ENCODE results near the gene NAPSA.

The NAPSA gene

GRCh38 chr19:50315773-50316448, 49.5 kb downstream of the NAPSA start:
- no peak for DNase-seq (ENCODE audit: low read depth, low spot score)

- no peak for DNase-seq (ENCODE audit: low read depth, low spot score)
These were observed 50.4 kb downstream of the NAPSA start for GRCh38 chr19:50314724-50315708.

GRCh38 chr19:50313812-50314536, 51.5 kb downstream of the NAPSA start:
- DNase-seq (ENCODE audit: low read depth, low spot score): no peak

- DNase-seq (ENCODE audit: low read depth, low spot score): no peak
These were observed 52.2 kb downstream of the NAPSA start for GRCh38 chr19:50312967-50313811.

- no peak for DNase-seq (ENCODE audit: low read depth, low spot score)
These were observed 53.5 kb downstream of the NAPSA start for GRCh38 chr19:50311723-50312635.

- DNase-seq (ENCODE audit: low read depth, low spot score): no peak
These were observed 54.5 kb downstream of the NAPSA start for GRCh38 chr19:50310759-50311465.

GRCh38 chr19:50309396-50310125, 55.9 kb downstream of the NAPSA start:
- no peak for DNase-seq (ENCODE audit: low read depth, low spot score)

- no peak for DNase-seq (ENCODE audit: low read depth, low spot score)
These were observed 56.4 kb downstream of the NAPSA start for GRCh38 chr19:50308991-50309390.

Data from brain pericyte (primary cell).